Measurements from ENCODE around the gene ARSK.

Gene ARSK

DNA sequence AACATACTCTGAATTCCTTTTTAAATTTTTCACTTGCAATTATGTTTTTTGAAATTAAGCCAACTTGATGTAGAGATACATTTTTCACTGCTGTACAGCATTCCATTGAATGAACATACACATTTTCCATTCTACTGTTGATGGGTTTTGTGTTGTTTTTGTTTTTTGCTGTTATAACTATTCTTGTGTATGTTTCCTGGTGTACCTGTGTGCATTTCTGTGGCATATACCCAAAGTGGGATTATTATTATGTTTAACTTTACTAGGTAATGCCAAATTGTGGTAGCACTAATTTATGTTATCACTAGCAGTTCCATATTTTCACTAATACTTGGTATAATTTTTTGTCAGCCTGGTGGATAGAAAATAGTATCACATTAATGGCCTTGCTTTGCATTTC, 94.4 kb downstream of the ARSK start:
- DNase-seq (ENCODE audit: low read depth): no peak

DNA sequence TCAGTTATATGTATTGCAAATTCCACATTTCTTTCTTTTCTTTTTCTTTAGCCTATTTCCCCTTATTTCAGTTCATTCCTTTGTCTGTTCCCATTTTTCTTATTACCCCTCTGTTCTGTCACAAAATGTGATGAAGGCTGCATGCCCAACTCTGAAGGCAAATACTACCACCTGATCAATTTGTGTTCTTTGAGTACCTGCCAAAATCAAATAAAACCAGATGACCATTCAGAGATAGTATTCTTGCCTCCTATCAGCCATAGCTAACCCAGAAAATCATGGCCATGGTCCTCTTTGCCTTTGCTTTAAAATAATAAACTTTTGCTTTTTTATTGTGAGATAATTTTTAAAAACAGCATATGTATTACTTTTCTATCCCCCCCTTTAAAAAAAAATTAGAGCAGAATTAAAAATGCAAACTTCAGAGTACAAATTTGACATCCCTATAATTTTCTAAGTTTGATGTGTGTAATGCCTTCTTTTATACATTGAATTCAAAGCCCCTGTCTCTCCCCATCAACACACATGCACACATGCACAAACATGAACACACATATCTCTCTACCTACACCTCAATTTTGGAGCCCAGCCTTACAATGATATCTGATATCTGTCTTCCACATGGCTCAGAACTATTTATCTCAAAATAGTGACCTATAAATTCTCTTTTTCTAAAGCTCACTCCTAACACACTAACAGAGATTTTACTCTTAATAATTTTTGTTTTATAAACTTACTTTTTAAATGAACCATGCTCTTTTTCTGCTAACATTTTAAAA, 95.1 kb downstream of the ARSK start:
- DNase-seq (ENCODE audit: low read depth): no peak

DNA sequence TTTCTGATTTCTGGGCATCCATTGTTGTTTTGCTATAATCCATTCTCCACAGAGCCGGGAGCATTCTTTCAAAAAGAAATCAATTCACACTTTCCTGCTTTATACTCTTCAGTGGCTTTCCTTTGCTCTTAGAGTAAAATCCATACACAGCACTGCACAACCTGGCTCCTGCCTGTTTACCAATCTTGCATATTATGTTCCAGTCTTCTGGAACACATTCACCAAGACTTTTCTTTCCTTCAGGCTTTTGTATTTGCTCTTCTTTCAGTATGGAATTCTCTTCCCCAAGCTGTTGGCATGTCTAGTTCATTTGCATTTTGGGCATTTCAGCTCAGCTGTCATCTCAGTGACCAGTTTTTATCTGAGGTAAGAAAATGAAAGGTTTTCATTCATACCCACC, 97.9 kb downstream of the ARSK start:
- no peak for DNase-seq (ENCODE audit: low read depth)

DNA sequence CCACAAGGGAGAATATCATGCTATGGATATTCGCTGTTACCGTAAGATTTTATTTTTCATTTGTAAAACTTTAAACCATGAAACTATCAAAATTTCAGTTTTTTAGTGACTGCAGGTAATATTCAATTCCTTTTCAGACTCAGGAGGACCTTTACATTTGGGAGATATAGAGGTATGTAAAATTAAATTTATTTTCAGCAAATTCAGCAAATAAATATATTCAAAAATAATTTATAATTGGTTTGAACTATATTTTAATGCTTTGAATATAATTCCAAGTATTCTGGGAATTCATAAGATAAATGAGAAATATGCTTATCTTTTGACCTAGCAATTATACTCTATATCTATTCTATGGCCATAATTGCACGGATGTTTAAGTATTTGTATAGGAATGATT, 99.3 kb downstream of the ARSK start:
- DNase-seq (ENCODE audit: low read depth): no peak

Measured in stimulated activated CD4-positive, alpha-beta T cell treated with anti-CD3 and anti-CD28 coated beads, Interleukin-2, amount 100 ng/mL, for 4 hours (primary cell).